GM18508 (cell line): ENCODE measurements around the gene HRC.

Experiments used
- ATAC-seq: cut with Tn5 transposase; IDR thresholded peaks from one replicate; pipeline ENCODE4 v1.9.1; 2021; ENCODE audit warnings: moderate number of reproducible peaks; ENCODE audit not compliant: insufficient read depth, unreplicated experiment

The HRC gene

DNA sequence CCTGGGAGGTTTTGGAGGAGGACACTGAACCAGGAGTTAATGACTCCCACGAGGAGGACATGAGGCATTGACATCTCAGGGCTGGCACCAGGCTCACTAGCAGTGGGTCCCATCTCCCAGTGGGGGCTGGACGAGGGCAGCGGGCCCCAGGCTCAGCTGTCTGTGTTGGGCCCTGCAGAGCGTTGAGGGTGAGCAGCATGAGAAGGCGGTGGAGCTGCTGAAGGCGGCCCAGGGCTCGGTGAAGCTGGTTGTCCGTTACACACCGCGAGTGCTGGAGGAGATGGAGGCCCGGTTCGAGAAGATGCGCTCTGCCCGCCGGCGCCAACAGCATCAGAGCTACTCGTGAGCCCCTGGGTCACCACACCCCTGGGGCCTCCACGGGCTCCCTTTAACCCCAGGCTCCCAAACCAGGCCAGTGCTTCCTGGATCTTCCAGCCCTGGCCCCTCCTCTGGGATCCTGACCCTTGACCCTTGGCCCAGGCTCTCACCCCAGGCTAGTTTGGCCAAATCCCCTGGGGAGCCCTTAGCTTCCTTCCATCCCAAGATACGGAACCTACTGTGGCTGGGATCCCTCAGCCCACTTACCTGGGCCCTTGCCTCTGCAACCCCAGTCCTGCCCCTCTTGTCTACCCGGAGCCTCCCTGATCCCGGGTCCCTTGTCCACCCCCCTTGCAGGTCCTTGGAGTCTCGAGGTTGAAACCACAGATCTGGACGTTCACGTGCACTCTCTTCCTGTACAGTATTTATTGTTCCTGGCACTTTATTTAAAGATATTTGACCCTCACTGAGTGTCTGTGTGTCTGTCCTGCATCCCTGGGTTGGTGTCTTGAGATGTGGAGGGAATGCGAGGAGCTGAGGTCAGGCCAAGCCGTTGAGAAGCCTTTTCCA is 37.3 kb downstream of the HRC start:
- no peak for ATAC-seq

DNA sequence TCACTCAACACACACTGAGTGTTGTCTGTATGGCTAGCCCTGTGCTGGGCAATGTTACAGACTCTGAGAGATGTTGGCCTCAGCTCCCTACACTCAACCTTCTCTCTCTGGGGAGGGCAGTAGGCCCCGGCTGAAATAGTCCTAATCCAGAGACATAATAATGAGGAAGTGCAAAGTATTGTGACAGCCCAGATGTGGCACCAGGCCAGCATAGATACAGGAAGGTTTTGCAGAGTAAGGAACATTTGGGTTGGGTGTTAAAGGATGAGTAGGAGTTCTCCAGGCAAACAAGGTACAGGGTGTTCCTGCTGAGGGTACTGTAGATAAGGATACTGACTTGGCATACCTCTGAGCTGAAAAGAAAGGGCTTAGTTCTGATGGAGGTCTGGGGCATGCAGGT is 38.7 kb downstream of the HRC start:
- no peak for ATAC-seq

DNA sequence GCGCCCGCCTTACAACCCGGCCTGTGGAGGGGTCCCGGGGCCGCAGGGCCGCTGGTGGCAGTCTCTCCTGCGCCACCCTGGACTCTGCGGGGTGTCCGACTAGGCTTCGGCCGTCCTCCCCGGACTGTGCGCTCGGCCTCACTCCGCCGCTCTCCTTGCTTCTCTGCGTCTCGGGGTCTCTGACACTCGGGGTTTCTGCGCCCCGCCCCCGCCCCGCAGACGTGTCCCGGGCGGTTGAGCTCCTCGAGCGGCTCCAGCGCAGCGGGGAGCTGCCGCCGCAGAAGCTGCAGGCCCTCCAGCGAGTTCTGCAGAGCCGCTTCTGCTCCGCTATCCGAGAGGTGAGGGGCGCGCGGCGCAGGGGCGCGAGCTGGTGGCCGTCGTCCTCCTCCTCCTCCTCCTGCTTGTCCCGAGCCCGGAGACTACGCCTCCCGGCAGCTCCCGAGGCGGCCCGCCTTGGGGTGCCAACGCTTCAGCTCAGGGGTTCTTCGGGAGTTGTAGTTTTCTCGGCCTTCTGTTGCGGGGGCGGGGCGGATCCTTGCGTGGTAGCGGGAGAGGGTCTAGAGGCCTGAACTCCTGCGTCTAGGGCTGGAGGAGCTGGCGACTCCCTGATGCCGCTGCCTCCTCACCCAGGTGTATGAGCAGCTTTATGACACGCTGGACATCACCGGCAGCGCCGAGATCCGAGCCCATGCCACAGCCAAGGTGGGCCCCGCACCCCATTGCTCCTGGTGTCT is 40.4 kb downstream of the HRC start:
- ATAC-seq: no peak

DNA sequence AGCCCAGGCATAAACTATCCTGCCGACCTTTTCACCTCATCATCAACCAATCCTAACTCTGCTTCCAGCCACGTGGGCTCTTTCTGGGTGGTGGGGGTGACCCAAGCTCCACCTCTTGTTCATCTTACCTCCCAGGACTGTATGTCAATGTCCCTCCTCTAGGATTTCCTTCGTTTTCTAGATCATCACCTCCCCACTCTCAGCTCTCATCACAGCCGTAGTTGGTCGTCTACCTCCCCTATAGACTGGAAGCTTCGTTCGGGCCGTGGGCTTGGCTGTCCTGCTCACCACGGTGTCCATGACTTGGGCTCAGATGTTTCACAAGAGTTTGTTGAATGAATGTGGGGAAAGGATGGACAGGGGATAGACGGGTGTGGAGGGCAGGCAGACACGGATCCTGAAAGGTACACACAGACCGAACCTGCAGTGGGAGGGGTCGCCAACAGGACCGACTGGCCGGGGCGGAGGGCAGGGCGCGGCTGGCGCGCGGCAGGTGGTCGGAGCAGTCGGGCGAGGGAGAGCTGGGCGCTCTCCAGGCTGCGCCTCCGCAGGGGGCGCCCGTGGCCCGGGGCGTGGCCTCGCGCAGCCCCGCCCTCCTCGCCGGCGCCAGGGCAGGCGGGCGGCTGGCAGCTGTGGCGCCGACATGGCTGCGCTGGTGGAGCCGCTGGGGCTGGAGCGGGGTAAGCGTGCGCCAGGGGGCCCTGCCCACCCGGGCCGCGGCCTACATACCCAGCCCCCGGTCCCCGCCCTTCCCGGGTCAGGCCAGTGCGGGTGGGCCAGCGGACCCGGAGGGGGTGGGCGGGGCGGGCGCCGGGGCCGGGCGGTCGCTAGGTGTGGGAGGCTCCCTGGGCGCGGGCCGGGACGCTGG is 41.2 kb downstream of the HRC start, which contains the start of gene LIN7B:
Gene LIN7B (plus strand): TSS at position 609 of the 868 bp plus-strand sequence. CDS start 35 bp downstream, at position 644.
- no peak for ATAC-seq

DNA sequence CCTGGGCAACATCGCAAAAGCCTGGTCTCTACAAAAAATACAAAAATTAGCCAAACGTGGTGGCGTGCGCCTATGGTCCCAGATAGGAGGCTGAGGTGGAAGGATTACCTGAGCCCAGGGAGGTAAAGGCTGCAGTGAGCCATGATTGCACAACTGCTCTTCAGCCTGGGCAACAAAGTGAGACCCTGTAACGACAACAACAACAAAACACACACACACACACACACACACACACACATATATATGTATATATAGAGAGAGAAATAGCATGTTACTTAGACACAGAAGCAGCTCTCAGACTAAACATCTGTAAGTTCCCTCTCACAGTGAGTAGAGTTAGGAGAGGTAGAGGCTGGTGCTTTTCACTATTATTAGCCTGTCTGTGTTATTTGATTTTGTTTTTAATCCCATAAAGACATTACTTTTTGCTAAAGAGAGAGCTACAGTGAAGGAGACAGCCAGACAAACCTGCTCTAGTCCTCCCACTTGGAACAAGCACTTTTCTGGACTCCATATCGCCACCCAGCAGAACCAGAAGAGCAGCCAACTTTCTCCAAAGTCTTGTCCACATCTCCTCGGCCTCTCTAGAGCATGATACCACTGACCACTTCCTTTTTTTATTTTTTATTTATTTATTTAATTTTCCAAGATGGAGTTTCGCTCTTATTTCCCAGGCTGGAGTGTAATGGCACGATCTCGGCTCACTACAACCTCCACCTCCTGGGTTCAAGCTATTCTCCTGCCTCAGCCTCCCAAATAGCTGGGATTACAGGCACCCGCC is 43.8 kb downstream of the HRC start:
- no peak for ATAC-seq

DNA sequence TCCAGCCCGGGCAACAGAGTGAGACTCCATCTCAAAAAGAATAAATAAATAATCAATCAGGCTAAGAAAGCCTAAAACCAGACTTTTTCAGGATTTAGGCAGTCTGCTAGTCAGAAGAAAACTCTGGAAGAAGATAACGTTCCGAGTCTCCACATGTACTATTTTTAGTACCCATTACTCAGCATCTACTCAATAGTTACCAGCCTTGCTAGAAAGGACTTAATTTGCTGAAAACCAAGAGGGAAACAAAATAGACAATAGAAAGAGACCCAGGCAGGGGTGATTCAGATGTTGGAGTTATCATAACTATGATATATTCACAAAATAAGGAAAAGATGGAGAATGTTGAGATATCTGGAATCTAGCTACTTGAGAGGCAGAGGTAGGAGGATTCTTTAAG is 44.6 kb downstream of the HRC start:
- ATAC-seq: no peak

DNA sequence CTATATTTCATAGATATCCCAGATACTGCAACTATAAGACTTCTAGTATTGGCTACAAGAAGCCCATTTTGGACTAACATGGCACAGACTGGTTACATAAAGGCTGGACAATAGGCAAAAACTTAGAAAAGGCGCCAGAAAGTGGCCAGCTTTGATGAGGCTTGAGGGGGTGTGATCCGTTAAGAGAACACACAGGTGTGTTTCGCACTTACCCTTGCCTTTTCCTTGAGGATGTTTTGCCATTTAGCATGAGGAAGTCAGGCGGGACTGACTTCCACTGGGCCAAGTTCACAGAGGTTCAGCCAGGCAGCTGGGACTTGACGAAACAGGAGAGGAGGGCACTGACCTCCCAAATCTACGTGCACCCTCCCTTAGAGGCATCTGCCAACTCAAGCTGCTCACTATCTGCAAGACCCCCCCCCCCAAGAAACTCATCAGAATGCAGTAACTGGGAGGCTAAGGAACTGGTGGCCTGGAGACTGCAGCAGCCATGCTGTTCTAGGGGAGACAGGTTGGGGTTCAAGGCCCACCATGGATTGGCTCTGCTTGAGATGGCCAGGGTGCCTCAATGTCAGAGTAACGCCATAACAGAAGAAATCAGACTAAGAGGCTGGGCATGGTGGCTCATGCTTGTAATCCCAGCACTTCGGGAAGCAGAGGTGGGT is 45.5 kb downstream of the HRC start:
- ATAC-seq: no peak

DNA sequence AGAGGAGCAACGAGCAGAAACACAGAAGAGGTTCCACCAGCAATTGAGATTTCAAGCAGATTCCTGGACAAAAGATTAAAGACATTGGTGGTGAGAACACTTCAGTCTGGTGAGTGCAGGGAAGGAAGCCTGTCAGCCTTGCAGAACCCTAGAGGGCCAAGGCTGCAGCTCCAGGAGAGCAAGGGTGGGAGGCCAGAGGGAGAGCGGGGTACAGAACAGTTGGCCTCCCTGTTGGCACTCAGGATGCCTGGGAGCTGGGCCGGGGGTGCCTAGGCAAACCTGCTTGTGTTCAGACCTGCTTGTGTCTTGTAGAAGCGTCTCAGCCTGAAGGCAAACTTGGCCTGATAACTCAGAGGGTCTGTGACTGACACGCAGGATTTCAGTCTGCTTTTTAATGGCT is 46.1 kb downstream of the HRC start:
- no peak for ATAC-seq

DNA sequence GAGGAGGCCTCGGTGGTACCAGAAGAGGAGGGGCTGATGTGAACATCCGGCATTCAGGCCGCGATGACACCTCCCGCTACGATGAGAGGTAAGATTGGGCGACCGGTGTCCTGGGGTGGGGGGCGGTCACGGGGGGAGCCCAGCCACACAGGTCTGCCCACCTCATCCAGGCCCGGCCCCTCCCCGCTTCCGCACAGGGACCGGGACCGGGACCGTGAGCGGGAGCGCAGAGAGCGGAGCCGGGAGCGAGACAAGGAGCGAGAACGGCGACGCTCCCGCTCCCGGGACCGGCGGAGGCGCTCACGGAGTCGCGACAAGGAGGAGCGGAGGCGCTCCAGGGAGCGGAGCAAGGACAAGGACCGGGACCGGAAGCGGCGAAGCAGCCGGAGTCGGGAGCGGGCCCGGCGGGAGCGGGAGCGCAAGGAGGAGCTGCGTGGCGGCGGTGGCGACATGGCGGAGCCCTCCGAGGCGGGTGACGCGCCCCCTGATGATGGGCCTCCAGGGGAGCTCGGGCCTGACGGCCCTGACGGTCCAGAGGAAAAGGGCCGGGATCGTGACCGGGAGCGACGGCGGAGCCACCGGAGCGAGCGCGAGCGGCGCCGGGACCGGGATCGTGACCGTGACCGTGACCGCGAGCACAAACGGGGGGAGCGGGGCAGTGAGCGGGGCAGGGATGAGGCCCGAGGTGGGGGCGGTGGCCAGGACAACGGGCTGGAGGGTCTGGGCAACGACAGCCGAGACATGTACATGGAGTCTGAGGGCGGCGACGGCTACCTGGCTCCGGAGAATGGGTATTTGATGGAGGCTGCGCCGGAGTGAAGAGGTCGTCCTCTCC is 47.4 kb downstream of the HRC start:
- ATAC-seq: no peak

DNA sequence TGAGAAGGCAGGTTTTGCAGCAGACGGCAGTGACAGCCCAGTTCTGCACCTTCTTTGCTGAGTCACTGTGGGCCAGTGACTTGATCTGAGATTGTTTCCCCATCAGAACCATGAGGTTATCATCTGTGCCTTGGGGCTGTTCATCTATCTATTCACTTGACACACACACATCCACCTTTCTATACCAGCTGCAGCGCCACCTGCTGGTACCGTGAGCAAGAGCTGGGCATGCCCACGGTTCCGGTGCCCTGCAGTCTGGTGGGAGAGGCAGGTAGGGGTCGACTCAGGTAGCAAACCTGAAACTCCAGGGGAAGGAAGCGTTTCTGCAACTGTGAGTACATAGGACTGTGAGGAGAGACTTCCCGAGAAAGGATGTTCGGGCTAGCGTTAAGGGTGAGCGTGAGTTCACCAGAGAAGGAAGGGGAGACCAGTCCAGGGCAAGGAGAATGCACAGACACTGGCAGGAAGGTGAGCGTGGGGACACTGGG is 48.5 kb downstream of the HRC start:
- ATAC-seq: no peak

DNA sequence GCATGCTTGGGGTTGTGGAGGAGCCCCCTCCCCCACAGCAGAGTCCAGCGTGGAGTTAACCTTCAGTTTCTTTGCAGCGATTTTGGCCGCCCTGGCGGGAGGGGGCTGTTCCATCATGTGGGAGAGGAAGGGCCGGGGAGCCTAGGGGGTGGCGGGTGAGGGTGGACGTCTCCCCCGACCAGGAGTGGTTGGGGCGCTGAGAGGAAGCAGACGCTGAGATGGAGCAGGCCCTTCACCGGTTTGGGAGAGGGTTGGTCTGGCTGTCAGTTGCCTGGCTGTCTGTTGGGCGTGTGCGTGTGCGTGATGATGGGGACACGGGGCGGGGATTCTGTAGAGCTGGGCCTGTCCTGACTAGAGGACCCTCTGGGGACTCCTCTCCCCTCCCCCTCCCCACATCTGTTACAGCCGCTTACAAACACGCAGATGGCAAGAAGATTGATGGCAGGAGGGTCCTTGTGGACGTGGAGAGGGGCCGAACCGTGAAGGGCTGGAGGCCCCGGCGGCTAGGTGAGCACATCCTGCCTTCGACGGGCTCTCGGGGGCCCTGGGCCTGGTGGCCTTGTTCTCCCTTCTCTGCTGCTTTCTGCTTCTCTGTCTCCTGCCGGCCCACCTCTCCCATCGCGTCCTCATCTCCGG is 50.8 kb downstream of the HRC start:
- ATAC-seq: no peak

DNA sequence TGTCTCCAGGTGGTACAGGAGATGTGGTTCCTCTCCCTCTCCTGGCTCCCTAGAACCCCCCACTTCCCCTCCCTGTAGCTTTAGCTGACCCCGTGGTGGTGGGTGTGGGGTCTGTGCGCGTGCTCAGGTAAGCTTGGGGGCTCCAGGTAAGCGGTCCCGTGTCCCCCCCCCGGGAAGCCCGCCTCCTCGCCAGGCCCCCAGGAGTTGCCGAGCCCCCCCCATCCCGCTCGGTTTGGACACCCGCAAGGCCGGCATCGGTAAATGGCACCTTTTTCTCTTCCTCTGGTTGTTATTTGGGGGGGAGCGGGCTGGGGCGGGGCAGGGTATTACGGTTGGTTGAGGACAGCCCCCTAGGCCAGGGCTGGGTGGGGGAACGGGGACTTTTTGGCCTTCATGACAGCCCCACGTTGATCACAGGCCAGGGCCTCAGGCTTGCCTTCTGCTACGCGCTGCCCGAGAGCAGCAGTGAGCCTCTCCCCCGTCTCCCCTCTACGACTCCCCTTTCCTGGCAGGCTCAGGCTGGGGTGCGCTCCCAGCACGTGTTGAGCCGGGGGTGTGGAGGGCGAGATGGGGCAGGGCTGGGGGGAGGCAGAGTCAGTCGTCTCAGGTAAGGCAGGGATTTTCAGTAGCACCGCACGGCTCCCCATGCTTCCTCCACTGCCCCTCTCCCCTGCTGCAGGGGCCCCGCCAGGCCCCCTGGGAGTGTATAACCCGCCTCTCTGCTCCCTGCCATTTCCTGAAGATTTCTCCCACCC is 51.7 kb downstream of the HRC start:
- no peak for ATAC-seq

DNA sequence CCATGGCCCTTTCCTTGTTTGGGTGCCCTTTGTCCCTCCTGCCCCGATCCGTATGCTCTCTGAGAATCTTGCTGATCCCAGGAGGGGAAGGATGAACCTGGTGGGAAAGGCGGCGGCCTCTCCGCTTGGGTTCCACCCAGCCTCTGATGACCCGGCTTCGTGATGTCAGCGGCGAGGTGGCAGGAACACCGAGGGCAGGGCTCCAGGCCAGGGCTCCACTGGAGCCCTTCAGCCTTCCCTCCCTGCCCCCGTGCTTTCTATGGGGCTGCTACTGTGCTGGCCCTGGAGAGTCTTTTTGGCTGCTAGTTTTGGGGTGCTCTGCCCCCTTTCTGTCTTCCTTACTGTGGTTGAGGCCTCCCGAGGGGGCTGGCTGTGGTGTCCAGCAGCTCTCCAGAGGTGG is 52.9 kb downstream of the HRC start:
- ATAC-seq: no peak
